NCI-H345 (cell line): ENCODE data around the gene BYSL.

Source experiments
- DNase-seq: peaks from one replicate; lab custom pipeline; 2025; lab: John Stamatoyannopoulos, UW

The BYSL gene, protein sequence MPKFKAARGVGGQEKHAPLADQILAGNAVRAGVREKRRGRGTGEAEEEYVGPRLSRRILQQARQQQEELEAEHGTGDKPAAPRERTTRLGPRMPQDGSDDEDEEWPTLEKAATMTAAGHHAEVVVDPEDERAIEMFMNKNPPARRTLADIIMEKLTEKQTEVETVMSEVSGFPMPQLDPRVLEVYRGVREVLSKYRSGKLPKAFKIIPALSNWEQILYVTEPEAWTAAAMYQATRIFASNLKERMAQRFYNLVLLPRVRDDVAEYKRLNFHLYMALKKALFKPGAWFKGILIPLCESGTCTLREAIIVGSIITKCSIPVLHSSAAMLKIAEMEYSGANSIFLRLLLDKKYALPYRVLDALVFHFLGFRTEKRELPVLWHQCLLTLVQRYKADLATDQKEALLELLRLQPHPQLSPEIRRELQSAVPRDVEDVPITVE

DNA sequence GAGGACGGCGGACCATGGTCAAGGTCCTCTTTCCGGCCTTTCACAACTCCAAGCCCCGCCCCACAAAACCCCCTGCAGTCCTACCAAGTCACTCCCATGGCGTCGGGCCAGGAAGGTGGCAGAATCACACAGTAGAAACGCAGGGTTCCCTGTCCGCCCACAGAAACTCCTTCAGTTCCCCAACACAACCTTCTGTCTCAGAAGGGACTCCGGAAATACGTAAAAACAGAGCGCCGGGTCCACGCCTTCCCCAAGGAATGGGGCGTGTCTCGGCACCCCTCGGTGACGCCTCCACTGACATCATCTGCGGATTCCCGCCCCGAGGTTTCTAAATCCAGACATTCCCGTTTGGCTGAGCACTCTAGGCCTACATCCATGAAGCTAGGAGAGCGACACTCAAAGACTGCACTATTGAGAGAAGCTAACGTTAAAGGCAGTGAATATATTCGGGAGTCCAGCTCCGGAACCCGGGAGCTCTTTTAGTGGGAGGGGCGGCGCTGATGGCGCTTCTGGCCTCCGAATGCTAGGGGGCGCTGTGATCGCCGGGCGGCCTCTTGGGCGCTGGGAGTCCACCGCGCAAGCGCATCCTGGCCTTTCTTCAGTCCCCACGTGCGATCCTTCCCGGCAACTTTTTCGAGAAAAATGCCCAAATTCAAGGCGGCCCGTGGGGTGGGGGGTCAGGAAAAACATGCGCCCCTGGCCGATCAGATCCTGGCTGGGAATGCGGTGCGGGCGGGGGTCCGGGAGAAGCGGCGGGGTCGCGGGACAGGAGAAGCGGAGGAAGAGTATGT lies at the start of gene BYSL, which contains the start of gene MED20:
Gene BYSL, plus strand, starts transcription at position 579 of the 791 bp plus-strand sequence. Its CDS starts 64 bp downstream, at position 643.
Gene MED20, minus strand, starts transcription at position 219 of the 791 bp plus-strand sequence. Its CDS starts 121 bp downstream, at position 98.
- peak; percentile 94 for DNase-seq

DNA sequence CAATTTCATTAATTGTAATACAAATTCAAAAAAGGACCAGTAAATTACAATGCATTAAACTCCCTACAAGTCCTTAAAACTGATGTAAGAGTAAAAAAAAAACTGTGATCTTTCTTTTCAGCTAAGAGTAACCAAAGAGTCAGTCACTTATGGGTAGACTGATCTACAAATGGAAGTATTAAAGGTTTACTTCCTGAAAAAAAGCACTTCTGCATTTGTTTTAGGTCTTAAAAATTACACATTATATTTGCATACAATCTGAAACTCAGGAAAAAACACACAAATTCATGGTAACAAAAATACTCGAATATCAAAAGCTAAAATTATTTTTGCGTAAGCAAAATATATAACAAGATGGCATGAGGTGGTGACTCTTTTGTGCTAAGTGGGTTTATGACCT lies 49.6 kb upstream of the BYSL start:
- no peak for DNase-seq

DNA sequence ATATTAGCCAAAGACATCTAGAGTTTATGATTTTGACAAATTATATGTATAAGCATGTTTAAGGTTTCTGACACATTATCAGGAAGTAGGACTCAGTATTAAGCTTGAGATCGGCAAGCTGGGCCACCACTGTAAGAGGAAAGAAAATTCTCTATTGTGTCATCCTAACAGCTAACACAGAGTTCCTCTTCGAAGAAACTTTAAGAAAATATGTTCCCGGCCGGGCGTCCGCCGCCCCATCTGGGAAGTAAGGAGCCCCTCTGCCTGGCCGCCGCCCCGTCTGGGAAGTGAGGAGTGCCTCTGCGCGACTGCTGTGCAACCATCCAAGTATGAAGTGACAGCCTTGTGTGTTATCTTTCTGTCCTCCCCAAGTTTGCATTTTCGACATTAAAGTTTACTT lies 49.2 kb upstream of the BYSL start:
- no peak for DNase-seq

DNA sequence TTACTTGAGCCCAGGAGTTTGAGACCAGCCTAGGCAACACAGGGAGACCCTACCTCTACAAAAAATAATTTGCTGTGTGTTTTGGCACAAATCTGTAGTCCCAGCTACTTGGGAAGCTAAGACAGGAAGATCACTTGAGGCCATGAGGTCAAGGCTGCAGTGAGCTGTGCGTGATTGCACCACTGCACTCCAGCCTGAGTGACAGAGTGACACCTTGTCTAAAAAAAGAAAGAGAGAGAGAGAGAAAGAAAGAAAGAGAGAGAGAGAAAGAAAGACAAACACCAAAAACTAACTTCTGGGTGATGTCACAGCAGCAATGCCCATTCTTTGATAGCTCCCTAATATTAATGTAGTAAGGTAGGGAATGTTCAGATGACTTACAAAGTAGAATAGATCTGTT lies 46.6 kb upstream of the BYSL start:
- DNase-seq = no peak

DNA sequence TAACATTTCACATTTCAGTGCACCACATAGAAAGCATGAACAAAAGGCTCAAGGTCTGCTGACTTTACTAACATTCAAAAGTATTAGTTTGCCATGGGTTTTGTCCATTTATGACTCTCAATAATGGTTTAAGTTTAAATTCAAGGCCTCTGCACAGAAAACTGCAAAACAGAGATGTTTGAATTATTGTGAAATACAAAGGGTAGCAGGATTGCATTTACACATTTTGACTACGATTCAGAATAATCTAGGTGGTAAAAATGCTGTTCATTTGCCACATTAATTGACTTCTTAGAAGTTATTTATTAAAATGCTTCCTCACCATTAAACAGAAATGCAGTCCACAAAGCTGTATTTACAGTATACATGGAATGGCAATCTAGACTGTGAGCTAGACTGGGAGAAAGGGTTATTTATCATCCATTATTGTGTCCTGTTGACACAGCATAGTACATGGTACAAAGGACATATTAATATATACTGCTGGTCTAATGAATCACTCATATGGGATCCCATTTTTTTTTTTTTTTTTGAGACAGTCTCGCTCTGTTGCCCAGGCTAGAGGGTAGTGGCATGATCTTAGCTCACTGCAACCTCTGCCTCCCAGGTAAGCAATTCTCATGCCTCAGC lies 44.1 kb upstream of the BYSL start:
- DNase-seq = no peak

DNA sequence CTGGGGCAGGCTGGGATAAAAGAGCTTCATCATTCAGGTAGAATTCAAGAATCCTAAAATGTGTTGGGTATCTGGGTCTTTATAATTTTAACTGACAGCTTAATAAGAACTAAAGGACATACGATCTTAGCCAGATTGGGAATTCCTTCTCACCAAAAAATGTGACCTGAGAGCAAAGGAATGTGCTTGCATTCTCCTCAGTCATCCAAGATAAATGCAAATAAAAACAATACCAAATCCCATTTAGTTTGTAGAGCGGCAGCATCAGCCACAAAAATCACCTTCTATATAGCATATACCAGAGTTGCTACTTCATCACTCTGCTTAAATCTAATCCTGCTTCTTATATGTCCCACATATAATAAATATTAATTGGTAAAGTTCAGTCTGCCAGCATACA lies 43.1 kb upstream of the BYSL start:
- DNase-seq = no peak

DNA sequence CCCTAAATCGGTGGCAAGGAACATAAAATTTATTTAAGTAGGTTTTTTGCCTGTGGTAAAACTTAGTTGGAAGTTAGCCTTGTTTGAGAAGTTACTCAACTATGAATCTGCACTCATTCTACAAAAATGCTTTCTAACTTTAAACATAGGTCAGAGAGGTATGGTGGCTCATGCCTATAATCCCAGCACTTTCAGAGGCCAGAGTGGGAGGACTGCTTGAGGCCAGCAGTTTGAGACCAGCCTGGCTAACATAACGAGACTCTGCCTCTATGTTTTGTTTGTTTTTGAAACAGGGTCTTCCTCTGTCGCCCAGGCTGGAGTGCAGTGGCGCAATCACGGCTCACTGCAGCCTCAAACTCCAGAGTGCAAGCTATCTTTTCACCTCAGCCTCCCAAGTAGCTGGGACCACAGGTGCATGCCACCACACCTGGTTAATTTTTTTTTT lies 42.3 kb upstream of the BYSL start:
- DNase-seq = no peak

DNA sequence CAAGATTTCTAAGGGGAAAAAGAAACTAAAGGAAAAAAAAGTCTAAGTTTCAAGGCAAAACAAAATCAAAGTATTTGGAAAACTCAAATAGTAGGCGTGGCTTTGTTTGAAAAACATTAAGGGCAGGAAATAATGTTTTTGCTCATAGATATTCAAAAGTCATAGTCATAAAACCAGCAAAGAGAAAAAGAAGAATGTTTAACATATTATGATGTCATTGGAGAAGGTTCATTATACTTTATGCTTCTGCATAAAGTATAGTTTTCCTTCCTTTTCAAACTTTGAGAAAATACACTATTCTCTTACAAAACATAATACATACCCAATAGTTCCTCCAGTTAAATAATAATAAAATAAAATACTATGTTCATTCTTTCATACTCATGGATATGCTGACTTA lies 39.8 kb upstream of the BYSL start:
- no peak for DNase-seq

DNA sequence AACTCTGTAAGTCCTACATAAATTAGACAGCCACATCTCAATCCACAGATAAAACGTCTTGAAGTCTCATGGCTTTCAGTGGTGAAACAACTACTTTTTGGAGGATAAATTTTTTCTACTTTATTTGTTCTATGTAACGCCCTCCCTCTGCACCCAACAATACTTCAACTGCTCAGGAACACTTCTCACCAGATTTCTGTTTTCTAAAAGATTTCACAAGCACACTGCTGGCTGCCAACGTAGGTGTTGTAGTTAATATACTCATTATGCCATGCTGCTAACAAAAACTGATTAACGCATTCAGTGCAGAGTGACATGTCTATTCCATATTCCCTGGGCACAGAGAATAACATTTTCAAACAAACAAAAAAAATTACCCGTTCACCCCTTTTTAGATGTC lies 36.3 kb upstream of the BYSL start:
- DNase-seq = no peak

DNA sequence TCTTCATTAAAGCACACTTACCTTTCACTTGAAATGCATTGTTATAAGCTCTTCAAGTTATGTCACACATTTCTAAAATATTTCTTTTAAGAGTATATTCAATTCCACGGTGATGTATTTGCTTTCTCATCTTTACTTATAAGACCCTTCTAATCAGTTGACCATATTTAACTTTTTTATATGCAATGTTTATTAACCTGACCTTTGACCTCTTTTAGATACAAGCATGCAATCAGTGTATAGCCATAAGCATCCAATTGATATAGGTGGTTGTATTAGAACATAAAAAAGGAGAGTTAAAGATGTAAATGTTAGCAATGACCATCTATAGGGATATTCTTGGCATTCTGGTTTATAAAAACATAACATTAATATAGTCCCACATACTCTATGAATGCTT lies 35.4 kb upstream of the BYSL start:
- no peak for DNase-seq

DNA sequence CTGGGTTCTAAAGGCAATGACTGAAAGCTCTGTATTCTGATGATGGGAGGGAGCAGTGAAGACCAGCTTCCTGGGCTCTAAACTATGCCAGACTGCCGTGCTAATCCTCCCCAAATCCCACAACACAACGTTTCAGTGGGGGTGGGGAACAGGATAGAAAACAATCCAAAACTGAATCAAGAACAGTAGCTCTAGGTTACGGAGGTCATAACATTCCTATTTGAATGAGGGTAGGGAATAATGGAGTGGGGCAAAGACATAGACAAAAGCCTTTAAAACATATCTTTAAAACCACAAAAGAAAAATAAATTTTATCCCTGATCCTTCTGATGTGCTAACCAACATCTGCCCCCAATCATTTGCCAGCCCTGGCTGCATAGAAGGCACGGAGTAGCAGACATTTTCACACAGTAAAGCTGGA lies 34.0 kb upstream of the BYSL start:
- DNase-seq = no peak

DNA sequence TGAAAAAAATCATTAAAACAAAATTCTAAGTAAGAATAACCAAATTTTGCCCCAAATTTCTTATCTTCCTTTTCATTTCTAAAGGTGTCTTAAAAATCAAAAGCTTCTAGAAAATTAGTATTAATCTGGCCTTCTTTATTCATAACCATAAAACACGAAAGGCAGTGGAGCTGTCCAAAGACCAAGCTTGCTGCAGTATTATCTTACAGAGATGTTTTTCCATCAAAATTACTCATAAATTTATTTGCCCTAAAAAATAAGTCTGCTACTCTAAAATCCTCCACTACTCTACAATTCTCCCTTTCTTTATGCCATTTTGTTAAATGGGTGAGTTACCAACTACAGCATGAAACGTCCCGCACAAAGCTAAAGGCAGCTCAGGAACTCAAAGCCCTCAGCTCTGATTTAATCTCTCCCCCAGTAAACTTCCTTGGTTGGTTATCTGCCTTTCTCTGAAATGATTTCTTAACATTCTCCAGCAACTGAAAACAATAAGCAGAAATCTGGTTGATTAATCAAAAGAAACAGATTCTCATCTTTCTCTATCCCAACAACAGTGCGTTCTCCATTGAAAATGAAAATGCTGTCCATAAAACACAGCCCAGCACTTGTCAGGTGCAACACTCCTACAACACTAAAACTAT lies 28.3 kb upstream of the BYSL start:
- no peak for DNase-seq

DNA sequence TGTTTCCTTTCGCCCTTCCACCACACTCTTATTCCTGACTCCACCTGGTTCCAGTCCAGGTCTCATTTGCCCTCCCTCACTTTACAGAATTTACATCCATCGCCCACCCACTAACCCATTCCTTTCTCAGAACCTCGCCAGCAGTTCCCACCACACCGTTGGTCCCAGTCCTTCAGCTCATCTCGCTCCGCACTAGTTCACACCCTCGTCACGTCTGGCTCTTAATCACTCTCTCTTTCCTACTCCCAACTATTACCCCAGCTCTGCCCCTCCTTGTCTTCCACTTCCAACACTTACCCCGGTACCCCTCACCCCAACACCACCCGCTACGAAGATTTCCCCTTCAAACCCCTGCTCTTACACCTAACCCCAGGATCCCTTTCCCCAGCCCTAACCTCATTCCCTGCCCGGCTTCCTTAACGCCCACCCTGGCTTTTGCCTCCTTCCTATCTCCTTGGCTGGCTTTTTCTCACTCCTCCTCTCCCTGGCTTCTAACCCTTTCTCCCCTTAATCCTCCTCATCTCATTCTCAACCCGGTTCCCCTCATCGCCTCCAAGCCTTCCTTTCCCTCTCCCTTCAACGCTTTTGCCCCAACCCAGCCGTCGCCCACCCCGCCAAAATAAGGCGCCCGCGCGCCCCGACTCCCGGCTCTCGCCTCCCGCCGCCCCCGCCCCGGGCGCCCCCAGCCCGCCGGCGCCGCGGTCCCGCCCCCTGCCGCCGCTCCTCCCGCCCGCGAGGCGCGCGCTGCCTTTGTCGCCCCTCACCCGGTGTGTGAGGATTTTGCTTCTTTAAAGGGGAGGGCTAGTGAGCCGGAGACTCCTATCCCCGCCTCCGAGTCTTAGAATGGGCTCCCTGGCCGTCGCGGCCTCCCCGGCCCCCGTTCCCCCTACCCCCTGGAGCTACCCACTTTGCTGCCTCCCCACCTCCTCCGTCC lies 26.7 kb upstream of the BYSL start:
- peak; percentile 12 for DNase-seq

DNA sequence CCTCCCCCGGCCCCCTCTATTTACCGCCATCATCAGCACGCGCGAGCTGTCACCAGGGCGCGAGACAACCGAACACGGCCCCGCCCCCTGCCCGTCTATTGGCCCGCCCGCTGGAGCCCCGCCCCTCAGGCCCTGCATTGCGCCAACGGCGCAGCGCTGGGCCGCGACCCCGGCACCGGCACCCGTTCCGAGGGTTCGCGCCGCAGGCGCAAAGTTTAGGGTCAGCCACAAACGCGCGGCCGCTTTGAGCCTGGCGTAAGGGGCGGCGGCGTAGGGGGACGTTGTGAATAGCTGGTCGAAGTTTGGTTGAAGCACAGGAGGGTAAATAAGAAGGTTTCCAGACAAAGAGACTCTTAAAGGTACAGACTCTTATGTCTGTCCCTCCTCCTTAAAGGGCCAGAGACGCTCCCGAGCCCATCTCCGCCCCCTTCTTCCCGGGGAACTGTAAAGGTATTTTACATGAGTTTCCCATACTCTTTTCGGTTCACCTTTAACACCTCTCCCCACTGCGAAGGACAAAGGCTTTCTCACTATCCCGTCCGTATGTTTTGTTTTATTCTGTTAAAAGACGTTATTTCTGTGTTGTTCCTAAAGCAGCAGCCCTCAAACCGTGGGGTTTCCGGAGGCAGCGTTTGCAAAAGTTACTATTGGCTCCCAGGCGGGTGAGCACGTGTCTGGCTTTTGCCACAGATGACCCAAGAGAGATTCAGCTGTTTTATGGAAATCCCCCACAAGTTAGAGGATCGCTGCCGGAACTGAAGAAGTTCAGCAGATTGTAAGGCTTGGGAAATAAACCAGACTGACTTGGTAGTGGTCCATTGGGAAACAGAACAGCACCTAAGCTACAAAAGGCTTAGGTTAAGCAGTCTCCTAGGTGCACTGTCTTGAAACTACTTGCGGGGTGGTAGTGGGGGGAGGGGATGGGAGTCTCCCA lies 25.7 kb upstream of the BYSL start, which contains the start of gene USP49:
Gene USP49, minus strand, starts transcription at position 76 of the 934 bp plus-strand sequence. CDS start 88,392 bp downstream, outside the sequence.
- DNase-seq = peak; percentile 91

DNA sequence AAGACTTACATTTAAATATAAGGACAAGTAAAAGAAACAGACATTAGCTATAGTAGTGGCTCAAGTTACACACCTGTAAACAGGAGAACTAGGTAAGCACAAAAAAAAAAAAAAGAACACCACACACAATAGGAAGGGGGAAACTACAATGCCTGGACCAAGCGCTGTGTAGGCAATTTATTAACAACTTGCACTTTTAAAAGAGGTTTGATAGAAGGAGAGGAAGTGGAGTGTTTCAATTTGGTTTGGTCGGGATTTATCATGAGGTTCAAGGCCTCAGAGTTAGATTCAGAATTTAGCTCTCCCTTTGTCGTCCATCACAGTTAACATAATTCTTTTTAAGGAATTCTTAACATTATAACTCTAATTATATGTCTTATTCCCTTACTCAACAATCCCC lies 25.0 kb upstream of the BYSL start:
- no peak for DNase-seq

DNA sequence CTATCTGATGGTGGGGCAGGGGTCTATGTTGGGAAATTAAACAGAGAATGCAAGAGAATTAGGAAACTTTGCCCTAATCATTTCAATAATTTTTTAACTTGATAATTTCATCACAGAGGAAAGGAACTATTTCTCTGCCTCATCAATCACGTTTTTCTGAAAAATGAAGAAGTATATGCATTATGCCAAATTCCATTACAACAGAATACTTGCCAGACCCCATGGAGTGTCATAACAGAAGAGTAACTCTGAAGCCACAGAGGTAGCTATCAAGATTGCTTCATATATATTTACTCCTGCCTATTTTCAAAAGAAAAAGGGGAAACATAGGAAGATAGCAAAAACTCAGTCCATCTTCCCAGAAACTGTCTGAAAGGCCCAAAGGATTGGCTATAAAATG lies 20.4 kb upstream of the BYSL start:
- DNase-seq = no peak

DNA sequence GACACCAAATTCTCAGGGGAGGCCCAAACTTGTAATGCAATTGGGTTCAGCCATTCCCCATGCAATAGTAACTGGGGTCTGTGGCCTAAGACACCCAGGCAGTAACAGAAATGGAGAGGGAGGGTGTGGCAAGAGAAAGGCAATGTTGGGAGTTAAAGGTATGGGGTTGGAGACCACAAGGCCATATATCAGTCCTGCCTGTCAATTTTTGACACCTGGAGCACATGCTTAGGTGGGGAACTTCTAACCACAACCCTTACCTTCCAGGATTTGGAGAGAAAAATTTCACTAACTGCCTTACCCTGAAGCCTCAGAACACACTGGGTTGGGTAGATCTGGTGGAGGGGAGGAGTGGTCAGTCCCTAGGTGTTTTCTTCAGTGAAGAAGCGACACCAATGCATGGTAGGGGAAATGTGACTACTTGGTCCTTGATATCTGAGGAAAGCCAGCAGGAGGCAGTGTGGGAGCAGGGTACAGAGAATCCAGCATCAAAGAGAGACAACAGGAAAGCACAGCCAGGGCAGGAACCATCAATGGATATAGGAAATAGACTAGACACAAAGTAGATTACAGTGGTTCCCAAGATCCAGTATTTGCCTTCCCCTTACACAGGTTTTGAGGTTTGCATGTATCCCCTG lies 19.3 kb upstream of the BYSL start:
- DNase-seq = no peak

DNA sequence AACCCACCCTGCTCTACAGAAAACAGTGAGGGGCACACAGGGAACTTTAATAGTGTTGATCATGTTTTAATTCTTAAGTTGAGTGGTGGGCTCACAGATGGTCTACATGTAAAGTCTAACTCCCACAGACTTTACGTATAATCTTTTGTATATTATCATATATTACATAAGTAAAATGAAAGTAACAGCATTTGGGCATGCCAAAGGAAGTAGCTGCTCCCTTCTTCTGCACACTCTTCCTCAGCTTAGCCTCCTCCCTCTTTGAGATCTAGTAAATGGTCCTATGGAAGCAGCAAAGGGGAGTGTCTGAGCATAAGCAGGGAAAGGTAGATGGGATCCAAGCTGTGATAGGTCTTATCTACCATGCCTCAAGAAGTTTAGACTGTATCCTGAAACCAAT lies 11.6 kb upstream of the BYSL start:
- no peak for DNase-seq

DNA sequence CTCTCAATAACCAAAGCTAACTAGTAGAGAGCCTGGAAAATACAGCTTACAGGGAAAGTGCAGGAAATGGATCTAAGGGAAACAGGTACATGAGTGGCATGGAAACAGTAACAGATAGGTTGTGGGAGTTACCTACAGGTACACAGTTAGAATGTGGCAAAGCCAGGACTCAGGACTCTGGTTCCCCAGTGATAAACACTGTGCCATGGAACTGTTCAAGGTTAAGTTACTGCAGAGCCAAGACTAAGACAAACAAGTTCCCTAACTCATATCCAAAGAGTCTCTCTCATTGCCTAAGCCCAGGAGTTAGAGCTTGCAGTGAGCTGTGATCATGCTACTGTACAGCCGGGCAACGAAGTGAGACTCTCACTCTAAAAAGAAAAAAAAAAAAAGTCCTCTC lies 7.0 kb upstream of the BYSL start:
- DNase-seq = no peak
